Measurements from ENCODE around the gene COG1. TPM values are rescaled to one million over a fixed set of nuclear protein-coding genes. Genes with fewer than 3 reads are reported as not detected.

Gene COG1
- total and polyA plus RNA-seq, 2 donors from 2014 or later = 28.2 to 41.6 TPM

- no peak for TF ChIP-seq CTCF (IDR thresholded peaks at IDR 0.05; ENCODE audit: borderline replicate concordance, extremely low read depth, insufficient read depth)
- DNase-seq (no peak), FAIRE-seq (no peak)
- H3K27me3 ChIP-seq (ENCODE audit: control insufficient read depth, insufficient read depth, low read length) = no peaks in the 10 kb centered on the region
- peaks cover 0 to 2% (median 0%) of the 10 kb centered on the region in 3 donors for H3K36me3 ChIP-seq (ENCODE audit: control insufficient read depth in 2 of 3, insufficient read depth in 3 of 3, low read length in 3 of 3)
- no peak overlapping the region for H3K27ac ChIP-seq (ENCODE audit: low read depth in 2 of 2, low read length in 2 of 2)
- no peaks in the 10 kb centered on the region for H3K4me1 ChIP-seq (ENCODE audit: control insufficient read depth in 2 of 3, insufficient read depth in 2 of 3, low read depth in 1 of 3, low read length in 3 of 3)
- H3K4me3 ChIP-seq (ENCODE audit: low read length in 3 of 3) = no peak overlapping the region
- intact Hi-C loops (cut with DNase I) = loop anchor here (5.0 to 10.0 kb wide), 2 partner anchors 55 to 123 kb away; partner anchors contain the start of gene COG1
- no peaks in the 10 kb centered on the region for H3K9me3 ChIP-seq (ENCODE audit: control insufficient read depth in 2 of 3, insufficient read depth in 1 of 3, low read length in 3 of 3)
- H3K9ac ChIP-seq (ENCODE audit: low read length in 3 of 3) = no peak overlapping the region
Observed at GRCh38 chr17:73249700-73250099, 56.8 kb downstream of the COG1 start.

- no peak for DNase-seq
- no peak overlapping the region for H3K4me3 ChIP-seq (ENCODE audit: low read length in 3 of 3)
- no peaks in the 10 kb centered on the region for H3K4me1 ChIP-seq (ENCODE audit: control insufficient read depth in 2 of 3, insufficient read depth in 2 of 3, low read depth in 1 of 3, low read length in 3 of 3)
- no peak overlapping the region for H3K27ac ChIP-seq (ENCODE audit: low read depth in 2 of 2, low read length in 2 of 2)
- no peak for TF ChIP-seq CTCF (IDR thresholded peaks at IDR 0.05; ENCODE audit: borderline replicate concordance, extremely low read depth, insufficient read depth)
- H3K36me3 ChIP-seq (ENCODE audit: control insufficient read depth in 2 of 3, insufficient read depth in 3 of 3, low read length in 3 of 3) = peaks cover 0 to 2% (median 0%) of the 10 kb centered on the region in 3 donors
- intact Hi-C loops (cut with DNase I) = loop anchor here (5.0 kb wide), 1 partner anchor 121 kb away; no protein-coding TSS in a partner anchor
- no peaks in the 10 kb centered on the region for H3K9me3 ChIP-seq (ENCODE audit: control insufficient read depth in 2 of 3, insufficient read depth in 1 of 3, low read length in 3 of 3)
- H3K9ac ChIP-seq (ENCODE audit: low read length in 3 of 3) = no peak overlapping the region
- H3K27me3 ChIP-seq (ENCODE audit: control insufficient read depth, insufficient read depth, low read length) = no peaks in the 10 kb centered on the region
- no peak for FAIRE-seq
Observed at GRCh38 chr17:73250851-73251640, 58.2 kb downstream of the COG1 start.

GRCh38 chr17:73251871-73252270, 59.0 kb downstream of the COG1 start:
- Histone ChIP-seq H3K4me1 (ENCODE audit: control insufficient read depth in 2 of 3, insufficient read depth in 2 of 3, low read depth in 1 of 3, low read length in 3 of 3) (no peaks in the 10 kb centered on the region), H3K36me3 (ENCODE audit: control insufficient read depth in 2 of 3, insufficient read depth in 3 of 3, low read length in 3 of 3) (peaks cover 0 to 2% (median 0%) of the 10 kb centered on the region in 3 donors), H3K27ac (ENCODE audit: low read depth in 2 of 2, low read length in 2 of 2) (no peak overlapping the region), H3K4me3 (ENCODE audit: low read length in 3 of 3) (no peak overlapping the region), H3K9me3 (ENCODE audit: control insufficient read depth in 2 of 3, insufficient read depth in 1 of 3, low read length in 3 of 3) (no peaks in the 10 kb centered on the region), H3K9ac (ENCODE audit: low read length in 3 of 3) (no peak overlapping the region), H3K27me3 (ENCODE audit: control insufficient read depth, insufficient read depth, low read length) (no peaks in the 10 kb centered on the region)
- no peak for TF ChIP-seq CTCF (IDR thresholded peaks at IDR 0.05; ENCODE audit: borderline replicate concordance, extremely low read depth, insufficient read depth)
- intact Hi-C loops (cut with DNase I) = loop anchor here (5.0 kb wide), 1 partner anchor 120 kb away; no protein-coding TSS in a partner anchor
- no peak for DNase-seq
- no peak for FAIRE-seq

All from kidney (tissue), 14 donors.